Activated naive CD8-positive, alpha-beta T cell treated with anti-CD3 and anti-CD28 coated beads for 36 hours (primary cell): ENCODE results near the gene RBSN. TPM values are rescaled to one million over a fixed set of nuclear protein-coding genes. Genes with fewer than 3 reads are reported as not detected.
A peak's percentile ranks its signal among the peaks of the same experiment; 100 is the strongest.

Experiments used
- DNase-seq: peaks from one replicate; pipeline ENCODE4 v3.0.0; 2021
- H3K27ac Mint-ChIP-seq: one replicate; pipeline ENCODE4 v1.8.0; 2022; ENCODE audit warnings: mild to moderate bottlenecking, moderate library complexity, mixed read lengths
- H3K27me3 Mint-ChIP-seq: one replicate; pipeline ENCODE4 v1.8.0; 2022; ENCODE audit warnings: mild to moderate bottlenecking, mixed read lengths
- H3K36me3 Mint-ChIP-seq: one replicate; pipeline ENCODE4 v1.8.0; 2021; ENCODE audit warnings: mild to moderate bottlenecking, mixed read lengths
- H3K4me1 Mint-ChIP-seq: one replicate; pipeline ENCODE4 v1.8.0; 2021; ENCODE audit warnings: mixed read lengths
- H3K4me3 Mint-ChIP-seq: one replicate; pipeline ENCODE4 v1.8.0; 2022; ENCODE audit warnings: mild to moderate bottlenecking, moderate library complexity, mixed read lengths
- H3K9me3 Mint-ChIP-seq: one replicate; pipeline ENCODE4 v1.8.0; 2022; ENCODE audit warnings: mixed read lengths
- total RNA-seq, 2 experiments: library from RNA; stranded (reverse); gene quantifications; one replicate each; pipeline ENCODE4 v1.2.3, GENCODE V29; 2021

The RBSN gene
- total RNA-seq, 2 experiments from 2014 or later = 7.9 to 8.6 TPM

DNA sequence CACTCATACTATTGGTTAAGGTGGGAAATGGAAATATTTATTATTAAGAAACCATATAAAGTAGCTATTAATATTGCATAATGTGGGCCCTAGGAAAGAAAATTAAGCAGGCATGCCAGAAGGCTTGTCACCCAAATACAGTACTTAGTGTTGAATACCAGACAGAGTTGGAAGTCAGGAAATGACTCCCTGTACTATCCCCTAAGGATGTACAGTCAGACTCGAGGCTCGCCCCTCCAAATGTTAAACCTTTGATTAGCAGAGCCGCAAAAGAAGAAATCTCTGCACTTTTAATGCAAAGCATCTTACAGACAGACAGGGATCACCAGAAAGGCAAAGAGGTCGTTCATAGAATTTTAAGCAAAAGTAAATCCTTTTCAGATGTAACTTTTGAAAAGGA, 11.3 kb upstream of the RBSN start:
- peaks cover 9% of the 10 kb centered on the region for H3K27me3 Mint-ChIP-seq
- DNase-seq = no peak
- no peak overlapping the region for H3K27ac Mint-ChIP-seq
- no peaks in the 10 kb centered on the region for H3K9me3 Mint-ChIP-seq
- no peak overlapping the region for H3K4me3 Mint-ChIP-seq
- peaks cover 2% of the 10 kb centered on the region for H3K4me1 Mint-ChIP-seq
- H3K36me3 Mint-ChIP-seq = no peaks in the 10 kb centered on the region

DNA sequence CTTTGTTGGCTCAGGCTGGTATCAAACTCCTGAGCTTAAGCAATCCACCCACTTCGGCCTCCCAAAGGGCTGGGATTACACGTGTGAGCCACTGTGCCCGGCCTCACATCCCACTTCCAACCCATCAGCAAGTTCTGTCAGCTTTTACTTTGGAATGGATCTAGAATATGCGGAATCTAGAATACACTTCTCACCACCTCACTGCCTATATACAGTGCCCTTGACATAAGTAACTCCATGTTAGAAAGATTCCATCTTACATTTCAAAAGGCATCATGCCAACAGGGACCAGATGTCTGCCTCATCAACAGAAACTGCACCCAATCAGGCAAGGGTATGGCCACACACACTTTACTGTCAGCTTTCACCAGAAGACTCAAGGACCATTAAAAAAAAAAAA, 9.9 kb upstream of the RBSN start:
- Mint-ChIP-seq H3K4me3 (no peak overlapping the region), H3K4me1 (peaks cover 2% of the 10 kb centered on the region), H3K9me3 (no peaks in the 10 kb centered on the region), H3K27ac (no peak overlapping the region), H3K27me3 (peaks cover 9% of the 10 kb centered on the region), H3K36me3 (no peaks in the 10 kb centered on the region)
- DNase-seq = no peak

DNA sequence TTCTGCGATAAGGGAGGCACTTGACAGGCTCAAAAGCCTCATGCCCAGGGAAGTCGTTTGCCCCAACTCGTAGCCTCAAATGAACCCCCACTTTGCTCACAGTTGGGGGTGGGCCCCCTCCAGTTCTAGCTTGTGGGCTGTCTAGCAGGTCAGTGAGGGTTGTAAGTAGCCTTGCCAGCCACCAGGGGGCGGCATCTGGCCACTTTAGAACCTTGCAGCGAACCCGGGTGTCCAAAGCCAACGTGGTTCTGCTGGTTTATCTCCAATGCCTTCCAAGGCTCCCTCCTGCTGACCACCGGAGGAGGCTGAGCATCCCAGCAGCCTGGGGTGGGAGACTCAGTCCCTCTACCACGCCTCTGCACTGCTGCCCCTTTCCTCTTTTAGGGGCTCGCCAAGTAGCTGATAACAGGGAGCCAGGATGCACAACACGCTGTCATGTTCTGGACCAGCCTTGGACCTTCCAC, 9.2 kb upstream of the RBSN start:
- Mint-ChIP-seq H3K27ac (no peak overlapping the region), H3K36me3 (no peaks in the 10 kb centered on the region), H3K9me3 (no peaks in the 10 kb centered on the region), H3K27me3 (peaks cover 9% of the 10 kb centered on the region), H3K4me1 (peaks cover 2% of the 10 kb centered on the region), H3K4me3 (no peak overlapping the region)
- DNase-seq = peak; percentile 75

DNA sequence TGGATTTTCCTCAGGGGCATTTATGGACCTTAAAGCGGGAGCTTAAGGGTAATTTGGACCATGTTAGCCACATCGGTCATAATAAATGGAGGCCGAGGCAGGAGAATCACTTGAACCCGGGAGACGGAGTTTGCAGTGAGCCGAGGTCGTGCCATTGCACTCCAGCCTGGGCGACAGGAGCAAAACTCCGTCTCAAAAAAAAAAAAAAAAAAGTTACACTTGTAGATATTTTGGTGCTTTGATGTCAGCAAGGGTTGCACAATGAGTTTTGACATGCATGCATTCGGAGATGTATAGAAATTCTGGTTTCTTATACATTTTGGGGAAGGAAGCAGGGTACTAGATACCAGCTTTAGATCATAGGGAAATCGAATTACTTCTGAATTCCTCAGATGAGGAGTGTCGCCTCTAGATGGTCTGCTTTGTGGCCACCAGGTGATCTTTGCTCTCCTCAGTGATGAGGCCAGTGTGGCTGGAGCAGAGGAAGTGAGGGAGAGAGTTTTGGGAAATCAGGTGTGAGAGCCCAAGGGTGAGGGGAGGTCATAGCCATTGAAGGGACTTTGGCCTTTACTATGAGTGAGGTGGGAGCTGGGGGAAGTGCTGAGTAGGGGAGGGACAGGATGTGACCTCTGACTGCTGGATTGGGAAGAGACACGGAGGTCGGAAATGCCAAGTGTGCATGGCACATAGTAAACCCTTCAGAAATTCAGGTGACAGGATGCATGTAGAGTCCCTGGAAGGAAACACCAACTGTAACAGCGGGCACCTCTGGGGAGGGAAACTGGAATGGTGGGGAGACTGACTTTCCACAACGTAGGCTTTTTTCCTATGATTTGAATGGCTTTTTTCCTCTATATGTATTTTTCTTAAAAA, 8.4 kb upstream of the RBSN start:
- Mint-ChIP-seq H3K4me3 (no peak overlapping the region), H3K9me3 (no peaks in the 10 kb centered on the region), H3K27me3 (peaks cover 9% of the 10 kb centered on the region), H3K36me3 (no peaks in the 10 kb centered on the region), H3K27ac (no peak overlapping the region), H3K4me1 (peaks cover 2% of the 10 kb centered on the region)
- no peak for DNase-seq

DNA sequence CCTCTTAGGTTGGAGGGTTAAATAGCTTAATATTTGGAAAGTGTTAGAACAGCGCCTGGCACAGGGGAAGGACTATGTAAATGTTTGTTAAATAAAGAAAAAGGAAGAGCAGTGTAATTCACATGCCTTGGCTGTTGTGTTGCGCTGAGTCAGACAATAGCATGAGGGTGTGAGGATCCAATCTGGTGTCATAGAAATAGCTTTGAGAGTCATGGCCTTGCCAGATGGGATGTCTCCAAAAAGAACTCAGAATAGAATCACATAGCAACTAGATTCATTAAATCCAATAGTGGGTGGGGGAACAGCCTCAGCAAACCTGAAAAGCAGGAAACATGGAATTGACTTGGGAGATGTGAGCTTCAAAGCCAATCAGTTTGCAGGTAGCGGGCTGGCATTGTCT, 3.9 kb upstream of the RBSN start:
- Mint-ChIP-seq H3K4me1 (peaks cover 15% of the 10 kb centered on the region), H3K9me3 (no peaks in the 10 kb centered on the region), H3K36me3 (peaks cover 1% of the 10 kb centered on the region)

DNA sequence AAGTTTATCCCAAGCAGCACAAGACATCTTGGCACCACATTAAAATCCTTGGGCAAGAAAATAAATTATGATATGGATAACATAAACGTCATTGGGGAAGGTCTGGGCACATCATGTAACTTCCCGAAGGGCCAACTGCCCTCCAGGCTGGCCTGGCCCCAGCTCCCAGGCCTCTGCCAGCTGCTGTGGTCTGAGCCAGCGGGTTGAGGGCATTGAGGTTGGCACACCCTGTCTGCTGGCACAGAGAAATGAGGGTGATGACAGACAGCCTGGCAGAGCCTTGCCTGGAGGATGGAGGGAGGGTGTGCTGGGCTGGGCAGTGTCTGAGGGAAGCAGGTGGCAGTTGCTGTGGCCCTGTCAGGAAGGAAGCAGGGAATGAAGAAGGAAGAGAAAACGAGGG, 3.3 kb upstream of the RBSN start:
- H3K4me1 Mint-ChIP-seq = peaks cover 19% of the 10 kb centered on the region
- H3K27ac Mint-ChIP-seq = no peak overlapping the region
- H3K36me3 Mint-ChIP-seq = peaks cover 2% of the 10 kb centered on the region
- peaks cover 6% of the 10 kb centered on the region for H3K27me3 Mint-ChIP-seq
- no peaks in the 10 kb centered on the region for H3K9me3 Mint-ChIP-seq
- DNase-seq = no peak
- no peak overlapping the region for H3K4me3 Mint-ChIP-seq

More for the DNA sequence above, 3.9 kb upstream of the RBSN start:
- DNase-seq = no peak
- H3K27me3 Mint-ChIP-seq = peaks cover 7% of the 10 kb centered on the region
- H3K27ac Mint-ChIP-seq = no peak overlapping the region
- H3K4me3 Mint-ChIP-seq = no peak overlapping the region

DNA sequence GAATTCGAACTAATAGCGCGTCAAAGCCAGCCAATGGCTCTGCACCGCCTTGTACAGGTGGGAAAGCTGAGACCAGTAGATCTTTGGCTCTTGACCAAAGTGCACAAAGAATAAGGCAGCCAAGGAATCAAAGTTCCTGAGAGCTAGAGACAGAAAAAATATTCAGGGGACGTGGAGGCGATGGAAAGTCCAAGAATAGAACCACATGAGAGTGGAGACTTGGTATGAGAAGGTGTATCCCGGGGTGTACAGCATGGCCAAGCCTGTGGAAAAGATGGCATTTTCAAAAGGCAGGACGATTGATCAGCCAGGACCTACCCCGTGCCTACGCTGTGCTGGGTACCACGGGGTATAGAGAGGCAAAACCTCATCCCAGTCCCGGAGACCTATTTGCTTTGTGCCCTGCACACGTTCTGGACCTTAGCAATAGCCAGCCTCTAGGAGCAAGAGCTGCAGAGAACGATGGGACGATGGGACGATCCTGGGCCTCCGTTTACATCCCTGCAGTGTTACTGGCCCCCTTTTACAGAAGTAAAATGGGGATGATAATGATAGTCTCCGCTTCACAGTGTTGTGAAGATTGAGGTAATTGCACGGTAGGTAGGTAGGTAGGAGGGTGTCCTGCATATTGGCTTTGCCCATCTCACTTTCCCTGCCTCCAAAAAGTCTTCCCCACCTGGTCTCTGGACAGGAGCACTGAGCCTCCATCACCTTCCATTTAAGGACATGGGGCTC, 583 bp upstream of the RBSN start:
- peak overlapping the region; percentile 84 for H3K4me3 Mint-ChIP-seq
- no peaks in the 10 kb centered on the region for H3K9me3 Mint-ChIP-seq
- peak overlapping the region; percentile 88 for H3K27ac Mint-ChIP-seq
- peaks cover 5% of the 10 kb centered on the region for H3K27me3 Mint-ChIP-seq
- DNase-seq = no peak
- peaks cover 19% of the 10 kb centered on the region for H3K4me1 Mint-ChIP-seq
- peaks cover 5% of the 10 kb centered on the region for H3K36me3 Mint-ChIP-seq

DNA sequence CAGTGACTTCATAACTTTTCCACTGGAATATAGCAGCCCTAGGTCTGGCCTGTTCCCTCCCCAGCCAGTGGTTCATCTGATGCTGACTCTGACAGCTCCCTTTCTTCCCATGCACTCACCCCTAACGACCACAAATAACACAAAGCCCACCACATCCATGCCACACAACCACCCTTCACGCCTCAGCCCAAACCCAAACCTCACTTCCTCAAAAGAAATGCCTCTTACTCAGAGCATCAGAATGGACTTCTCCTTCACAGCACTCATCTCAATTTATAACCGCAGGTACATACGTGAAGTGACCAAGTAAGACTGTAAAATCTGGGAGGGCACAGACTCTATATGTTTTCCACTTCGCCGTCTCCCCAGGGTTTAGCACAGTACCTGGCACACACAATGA, 1.1 kb downstream of the RBSN start:
- Mint-ChIP-seq H3K4me3 (peak overlapping the region; percentile 84), H3K27me3 (peaks cover 5% of the 10 kb centered on the region), H3K4me1 (peaks cover 22% of the 10 kb centered on the region), H3K9me3 (no peaks in the 10 kb centered on the region), H3K36me3 (peaks cover 8% of the 10 kb centered on the region), H3K27ac (peak overlapping the region; percentile 88)
- peak; percentile 43 for DNase-seq

DNA sequence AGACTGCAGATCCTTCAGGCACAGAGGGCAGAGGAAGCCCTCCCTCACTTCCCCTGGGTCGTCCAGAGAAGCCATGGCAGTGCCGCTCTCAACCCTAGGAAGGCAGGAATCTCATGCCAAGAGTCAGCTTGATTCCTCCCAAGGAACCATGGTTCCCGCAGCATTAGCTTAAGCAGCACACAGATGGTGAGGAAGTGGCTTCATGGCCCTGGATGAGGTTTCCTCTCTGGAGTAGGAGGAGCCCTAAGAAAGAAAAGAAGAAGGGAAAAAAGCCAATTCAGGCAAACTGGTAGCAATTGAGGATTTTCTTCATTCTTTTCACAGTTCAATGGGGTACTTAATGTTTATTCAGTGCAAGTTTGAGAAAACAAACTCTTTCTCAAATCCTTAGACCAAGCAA, 2.9 kb downstream of the RBSN start:
- Mint-ChIP-seq H3K36me3 (peaks cover 8% of the 10 kb centered on the region), H3K27ac (no peak overlapping the region), H3K4me3 (no peak overlapping the region), H3K4me1 (peaks cover 22% of the 10 kb centered on the region), H3K27me3 (peaks cover 5% of the 10 kb centered on the region), H3K9me3 (no peaks in the 10 kb centered on the region)
- no peak for DNase-seq

DNA sequence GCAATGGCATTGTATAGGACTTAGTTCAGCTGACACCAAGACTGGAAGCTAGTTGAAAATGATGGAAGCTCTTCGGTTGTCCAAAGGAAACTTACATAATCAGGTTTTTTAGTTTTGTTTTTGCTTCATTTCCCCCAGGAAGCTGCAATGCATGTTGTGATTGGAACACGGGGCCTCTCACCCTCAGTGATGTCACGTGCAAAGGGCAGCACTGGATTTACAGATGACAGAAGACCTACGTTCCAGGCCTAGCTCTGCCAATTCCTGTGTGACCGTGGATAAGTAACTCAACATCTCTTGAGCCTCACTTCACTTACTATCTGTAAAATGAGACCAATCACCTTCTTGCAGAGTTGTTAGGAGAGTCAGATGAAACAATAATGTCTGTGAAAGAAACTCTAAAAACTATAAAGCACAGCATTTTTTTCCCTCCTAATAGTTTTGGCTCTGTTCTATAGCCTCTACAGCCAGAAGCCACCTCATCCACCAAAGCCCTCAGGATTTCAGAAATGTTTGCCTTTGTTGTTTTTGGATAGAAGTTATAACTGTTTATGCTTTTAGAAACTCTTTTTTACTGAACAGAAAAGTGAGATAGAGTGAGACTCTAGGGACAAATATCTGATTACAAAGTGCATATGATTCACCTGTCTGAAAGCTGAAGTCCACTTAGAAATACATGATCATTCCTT, 4.6 kb downstream of the RBSN start:
- peaks cover 5% of the 10 kb centered on the region for H3K27me3 Mint-ChIP-seq
- no peaks in the 10 kb centered on the region for H3K9me3 Mint-ChIP-seq
- H3K4me3 Mint-ChIP-seq = no peak overlapping the region
- H3K4me1 Mint-ChIP-seq = peaks cover 16% of the 10 kb centered on the region
- H3K27ac Mint-ChIP-seq = no peak overlapping the region
- no peak for DNase-seq
- peaks cover 13% of the 10 kb centered on the region for H3K36me3 Mint-ChIP-seq

DNA sequence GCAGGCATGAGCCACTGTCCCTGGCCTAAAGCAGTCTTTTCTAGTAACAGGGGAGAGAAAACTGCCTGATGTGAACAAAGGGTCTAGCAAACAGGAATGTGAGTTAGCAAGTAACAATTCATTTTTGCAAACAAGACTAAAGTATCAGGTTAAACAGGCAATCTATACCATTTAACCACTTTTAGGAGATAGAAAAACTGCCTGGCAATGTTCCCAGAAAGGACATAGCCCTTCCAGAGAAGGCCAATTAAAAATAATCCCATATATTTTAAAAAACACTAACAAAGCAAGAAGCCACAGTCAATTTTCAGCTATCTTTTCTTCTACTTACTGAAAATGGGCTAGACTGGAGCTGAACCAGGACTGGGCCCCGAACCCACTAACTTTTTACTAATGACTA, 6.3 kb downstream of the RBSN start:
- H3K27ac Mint-ChIP-seq = no peak overlapping the region
- no peaks in the 10 kb centered on the region for H3K9me3 Mint-ChIP-seq
- no peak overlapping the region for H3K4me3 Mint-ChIP-seq
- DNase-seq = no peak
- H3K4me1 Mint-ChIP-seq = peaks cover 6% of the 10 kb centered on the region
- peaks cover 11% of the 10 kb centered on the region for H3K36me3 Mint-ChIP-seq
- H3K27me3 Mint-ChIP-seq = peaks cover under 1% of the 10 kb centered on the region

DNA sequence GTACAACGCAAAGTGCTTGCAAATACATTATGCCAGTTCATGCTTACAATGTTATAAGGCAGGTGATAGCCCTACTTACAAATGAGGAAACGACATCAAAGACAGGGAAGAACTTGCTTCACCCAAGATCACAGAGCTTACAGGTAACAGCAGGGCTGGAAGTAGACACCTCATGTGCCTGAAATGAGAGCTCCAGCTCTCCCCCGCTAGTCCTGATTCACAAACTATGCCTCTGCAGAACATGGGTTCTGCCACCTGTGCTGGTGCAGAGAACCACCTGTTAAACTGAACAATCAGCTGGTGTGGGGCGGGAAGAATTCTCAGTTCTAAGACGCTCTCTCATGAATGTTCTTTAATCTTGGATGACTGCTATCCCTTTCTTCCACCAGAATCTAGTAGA, 7.4 kb downstream of the RBSN start:
- Mint-ChIP-seq H3K4me3 (no peak overlapping the region), H3K9me3 (no peaks in the 10 kb centered on the region), H3K27me3 (no peaks in the 10 kb centered on the region), H3K4me1 (peaks cover 3% of the 10 kb centered on the region), H3K36me3 (peaks cover 11% of the 10 kb centered on the region), H3K27ac (no peak overlapping the region)
- DNase-seq = no peak

DNA sequence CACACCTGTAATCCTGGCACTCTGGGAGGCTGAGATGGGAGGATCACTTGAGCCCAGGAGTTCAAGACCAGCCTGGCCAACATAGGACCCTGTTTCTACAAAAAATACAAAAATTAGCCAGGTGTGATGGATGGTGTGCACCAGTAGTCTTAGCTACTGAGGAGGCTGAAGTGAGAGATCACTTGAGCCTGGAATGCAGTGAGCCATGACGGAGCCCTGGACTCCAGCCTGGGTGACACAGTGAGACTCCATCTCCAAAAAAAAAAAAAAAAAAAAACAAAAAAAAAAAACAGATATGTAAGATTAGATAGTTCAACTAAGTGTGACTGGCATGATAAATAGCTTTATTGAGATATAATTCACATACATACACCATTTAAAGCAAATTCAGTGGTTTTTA, 9.7 kb downstream of the RBSN start:
- Mint-ChIP-seq H3K27ac (no peak overlapping the region), H3K36me3 (peaks cover 12% of the 10 kb centered on the region), H3K9me3 (no peaks in the 10 kb centered on the region), H3K4me1 (peaks cover 3% of the 10 kb centered on the region), H3K27me3 (no peaks in the 10 kb centered on the region), H3K4me3 (no peak overlapping the region)
- no peak for DNase-seq

DNA sequence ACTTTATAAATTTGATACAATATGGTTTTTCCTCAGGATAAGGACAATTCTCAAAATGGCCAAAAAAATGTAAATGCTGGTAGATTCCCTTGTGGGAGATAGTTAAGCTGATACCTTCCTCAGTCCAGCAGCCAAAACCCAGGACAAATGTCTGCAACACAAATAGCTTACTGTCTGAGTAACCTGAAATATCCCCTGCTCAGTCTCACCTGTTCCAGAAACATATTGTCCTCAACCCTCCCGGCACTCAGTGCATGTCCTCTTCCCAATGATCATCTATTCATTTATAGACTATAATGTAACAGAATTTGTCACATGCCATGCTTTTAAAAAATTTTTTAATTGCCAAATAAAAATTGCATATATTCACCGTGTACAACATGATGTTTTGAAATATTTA, 12.2 kb downstream of the RBSN start:
- no peak for DNase-seq
- Mint-ChIP-seq H3K9me3 (no peaks in the 10 kb centered on the region), H3K4me1 (no peaks in the 10 kb centered on the region), H3K27me3 (no peaks in the 10 kb centered on the region), H3K36me3 (peaks cover 15% of the 10 kb centered on the region), H3K27ac (no peak overlapping the region), H3K4me3 (no peak overlapping the region)

DNA sequence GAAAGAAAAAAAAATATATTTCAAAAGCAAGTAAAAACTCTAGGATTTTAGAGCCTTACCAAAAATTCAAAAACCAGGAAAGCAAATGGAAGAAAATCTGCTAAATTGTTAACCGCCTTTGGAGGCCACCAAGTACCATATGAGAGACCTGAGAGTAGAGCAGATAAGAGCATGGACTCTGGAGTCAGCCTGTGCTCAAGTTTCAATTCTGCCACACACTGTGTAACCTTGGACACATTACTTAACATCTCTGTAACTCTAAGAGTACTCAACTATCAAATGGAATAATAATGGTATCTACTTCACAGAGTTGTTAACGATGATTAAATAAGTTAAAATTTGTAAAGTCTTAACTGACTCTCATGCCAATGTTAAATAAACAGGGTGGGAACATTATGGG, 12.7 kb downstream of the RBSN start:
- Mint-ChIP-seq H3K27ac (no peak overlapping the region), H3K9me3 (no peaks in the 10 kb centered on the region), H3K36me3 (peaks cover 15% of the 10 kb centered on the region), H3K4me3 (no peak overlapping the region), H3K27me3 (no peaks in the 10 kb centered on the region), H3K4me1 (no peaks in the 10 kb centered on the region)
- no peak for DNase-seq
